A549 (cell line): Measurements from ENCODE around the gene BRCA2.

Experiments
- CTCF ChIP-seq: fragments of >200 bp; sonication (Bioruptor Twin); formaldehyde crosslinking; IDR thresholded peaks from 3 replicates; pipeline ENCODE4 v1.5.1; 2016
- EP300 ChIP-seq, 2 experiments: fragments of >200 bp; sonication (Bioruptor Twin); formaldehyde crosslinking; IDR thresholded peaks; 2 replicates in 1 of 2; 3 replicates in 1 of 2; pipeline ENCODE4 v1.6.1; 2016 to 2017
- POLR2A ChIP-seq: IDR thresholded peaks from 2 replicates; pipeline ENCODE4 v1.6.1; 2012; ENCODE audit warnings: mild to moderate bottlenecking, low read length
- SMC3 ChIP-seq: fragments of >200 bp; sonication (Bioruptor Twin); formaldehyde crosslinking; IDR thresholded peaks from 3 replicates; pipeline ENCODE4 v1.6.1; 2018; ENCODE audit warnings: inconsistent platforms
- ZFP36 ChIP-seq: fragments of 450-650 bp; IDR thresholded peaks from 2 replicates; pipeline ENCODE4 v1.6.1; 2014; ENCODE audit warnings: borderline replicate concordance; ENCODE audit not compliant: partially characterized antibody
- TF ChIP-seq, protein P1 (sequence below): fragments of 200-600 bp; sonication (generic); IDR thresholded peaks from 2 replicates; pipeline ENCODE4 v1.6.1; 2016; ENCODE audit warnings: antibody characterized with exemption, mild to moderate bottlenecking, moderate library complexity
- TF ChIP-seq, protein P2 (sequence below): IDR thresholded peaks from 2 replicates; pipeline ENCODE4 v1.6.1; 2012
- TF ChIP-seq, protein P3 (sequence below): fragments of 150-350 bp; IDR thresholded peaks from 2 replicates; pipeline ENCODE4 v1.6.1; 2014; ENCODE audit warnings: low read depth, mild to moderate bottlenecking, low read length

GRCh38 chr13:32446773-32447465 lies 131.6 kb downstream of the BRCA2 start:
- no peak for TF ChIP-seq CTCF
- TF ChIP-seq, protein P1, sequence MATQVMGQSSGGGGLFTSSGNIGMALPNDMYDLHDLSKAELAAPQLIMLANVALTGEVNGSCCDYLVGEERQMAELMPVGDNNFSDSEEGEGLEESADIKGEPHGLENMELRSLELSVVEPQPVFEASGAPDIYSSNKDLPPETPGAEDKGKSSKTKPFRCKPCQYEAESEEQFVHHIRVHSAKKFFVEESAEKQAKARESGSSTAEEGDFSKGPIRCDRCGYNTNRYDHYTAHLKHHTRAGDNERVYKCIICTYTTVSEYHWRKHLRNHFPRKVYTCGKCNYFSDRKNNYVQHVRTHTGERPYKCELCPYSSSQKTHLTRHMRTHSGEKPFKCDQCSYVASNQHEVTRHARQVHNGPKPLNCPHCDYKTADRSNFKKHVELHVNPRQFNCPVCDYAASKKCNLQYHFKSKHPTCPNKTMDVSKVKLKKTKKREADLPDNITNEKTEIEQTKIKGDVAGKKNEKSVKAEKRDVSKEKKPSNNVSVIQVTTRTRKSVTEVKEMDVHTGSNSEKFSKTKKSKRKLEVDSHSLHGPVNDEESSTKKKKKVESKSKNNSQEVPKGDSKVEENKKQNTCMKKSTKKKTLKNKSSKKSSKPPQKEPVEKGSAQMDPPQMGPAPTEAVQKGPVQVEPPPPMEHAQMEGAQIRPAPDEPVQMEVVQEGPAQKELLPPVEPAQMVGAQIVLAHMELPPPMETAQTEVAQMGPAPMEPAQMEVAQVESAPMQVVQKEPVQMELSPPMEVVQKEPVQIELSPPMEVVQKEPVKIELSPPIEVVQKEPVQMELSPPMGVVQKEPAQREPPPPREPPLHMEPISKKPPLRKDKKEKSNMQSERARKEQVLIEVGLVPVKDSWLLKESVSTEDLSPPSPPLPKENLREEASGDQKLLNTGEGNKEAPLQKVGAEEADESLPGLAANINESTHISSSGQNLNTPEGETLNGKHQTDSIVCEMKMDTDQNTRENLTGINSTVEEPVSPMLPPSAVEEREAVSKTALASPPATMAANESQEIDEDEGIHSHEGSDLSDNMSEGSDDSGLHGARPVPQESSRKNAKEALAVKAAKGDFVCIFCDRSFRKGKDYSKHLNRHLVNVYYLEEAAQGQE = no peak
- TF ChIP-seq EP300 (IDR thresholded peaks at IDR 0.05) = no peak
- TF ChIP-seq ZFP36 = no peak
- no peak for TF ChIP-seq SMC3
- TF ChIP-seq, protein P2, sequence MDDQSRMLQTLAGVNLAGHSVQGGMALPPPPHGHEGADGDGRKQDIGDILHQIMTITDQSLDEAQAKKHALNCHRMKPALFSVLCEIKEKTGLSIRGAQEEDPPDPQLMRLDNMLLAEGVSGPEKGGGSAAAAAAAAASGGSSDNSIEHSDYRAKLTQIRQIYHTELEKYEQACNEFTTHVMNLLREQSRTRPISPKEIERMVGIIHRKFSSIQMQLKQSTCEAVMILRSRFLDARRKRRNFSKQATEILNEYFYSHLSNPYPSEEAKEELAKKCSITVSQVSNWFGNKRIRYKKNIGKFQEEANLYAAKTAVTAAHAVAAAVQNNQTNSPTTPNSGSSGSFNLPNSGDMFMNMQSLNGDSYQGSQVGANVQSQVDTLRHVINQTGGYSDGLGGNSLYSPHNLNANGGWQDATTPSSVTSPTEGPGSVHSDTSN = no peak
- TF ChIP-seq, protein P3, sequence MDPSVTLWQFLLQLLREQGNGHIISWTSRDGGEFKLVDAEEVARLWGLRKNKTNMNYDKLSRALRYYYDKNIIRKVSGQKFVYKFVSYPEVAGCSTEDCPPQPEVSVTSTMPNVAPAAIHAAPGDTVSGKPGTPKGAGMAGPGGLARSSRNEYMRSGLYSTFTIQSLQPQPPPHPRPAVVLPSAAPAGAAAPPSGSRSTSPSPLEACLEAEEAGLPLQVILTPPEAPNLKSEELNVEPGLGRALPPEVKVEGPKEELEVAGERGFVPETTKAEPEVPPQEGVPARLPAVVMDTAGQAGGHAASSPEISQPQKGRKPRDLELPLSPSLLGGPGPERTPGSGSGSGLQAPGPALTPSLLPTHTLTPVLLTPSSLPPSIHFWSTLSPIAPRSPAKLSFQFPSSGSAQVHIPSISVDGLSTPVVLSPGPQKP = no peak
- TF ChIP-seq POLR2A = no peak
